Measurements from ENCODE around the gene EIF3F. TPM values are rescaled to one million over a fixed set of nuclear protein-coding genes. Genes with fewer than 3 reads are reported as not detected.

The EIF3F gene
- total and polyA plus RNA-seq, 9 of the 15 experiments (the other 6 are each of a cell fraction or from before 2014, with no cell fraction given), result 50.1 to 259 (median 135) TPM

- H3K4me2 ChIP-seq (ENCODE audit: insufficient read depth, low read length), result no peak overlapping the region
Observed at GRCh38 chr11:8032576-8033304, 45.6 kb downstream of the EIF3F start.

More at GRCh38 chr11:8032576-8033304, 45.6 kb downstream of the EIF3F start:
- POLR2A ChIA-PET, result interaction anchor here (0.6 to 1.4 kb wide), 4 partner anchors 10 to 1418 kb away, joined by 3 to 4 read pairs (median 4); no protein-coding TSS in a partner anchor
- H3K9ac ChIP-seq (ENCODE audit: insufficient read depth in 1 of 2, low read depth in 2 of 2, low read length in 2 of 2), result 0 out of 4 replicates have a peak overlapping the region, but pooled peaks of 1 of the 2 experiments have one; percentile 3
- CTCF ChIA-PET (ENCODE audit: low intra/inter-chr PET ratio), result interaction anchor here (1.1 to 2.5 kb wide), 5 partner anchors 38 to 67 kb away, joined by 4 to 16 read pairs (median 6); no protein-coding TSS in a partner anchor
- no peak for DNase-seq (ENCODE audit: extremely low read depth in 1 of 4, low spot score in 3 of 4)
- H3K27ac ChIP-seq (ENCODE audit: extremely low read depth, low read depth, low read length), result no peak overlapping the region
- no peaks in the 10 kb centered on the region for H3K36me3 ChIP-seq (ENCODE audit: control insufficient read depth, insufficient read depth, low read length)
- H3K4me3 ChIP-seq, result no peak overlapping the region
- H3K9me1 ChIP-seq (ENCODE audit: control insufficient read depth, insufficient read depth, low read length), result no peaks in the 10 kb centered on the region
- no peak for TF ChIP-seq MCM3 (IDR thresholded peaks at IDR 0.05)
- 0 out of 2 replicates have a peak, but pooled peaks have one; percentile 40 for TF ChIP-seq DEAF1 (CRISPR knock-in tag; IDR thresholded peaks at IDR 0.05)
- H3K4me1 ChIP-seq (replicated peaks in 1 of 2; ENCODE audit: control insufficient read depth in 2 of 2, insufficient read depth in 2 of 2, low read length in 2 of 2), result no peaks in the 10 kb centered on the region; a peak in 2 of 5 replicates
- no TSS peak for BruUV-seq (replicated peaks)
- 7% methylated on average over 14 of the region's 20 CpGs for WGBS (ENCODE audit: insufficient coverage, low coverage, missing lambda C conversion rate)
- no peaks in the 10 kb centered on the region for H3K9me3 ChIP-seq (replicated peaks; ENCODE audit: control insufficient read depth, insufficient read depth, low read depth, low read length)
- in situ Hi-C loops (cut with MboI) (no loop called here), intact Hi-C loops (cut with micrococcal nuclease) (loop anchor here (2.0 to 5.0 kb wide), 3 partner anchors 26 to 66 kb away; no protein-coding TSS in a partner anchor)
- 0 out of 2 replicates have a peak overlapping the region, but pooled peaks have one; percentile 21 for H2AFZ ChIP-seq (ENCODE audit: low read depth, low read length)
- ATAC-seq, result peak; percentile 11; the same call in 2 of the 3 replicates
- no peak for FAIRE-seq
- peaks cover 14 to 49% of the 10 kb centered on the region in 2 experiments; a peak in 4 of 5 replicates for H3K27me3 ChIP-seq (ENCODE audit: control insufficient read depth in 2 of 2, insufficient read depth in 2 of 2, low read length in 2 of 2)
- H3K79me2 ChIP-seq (ENCODE audit: control insufficient read depth, insufficient read depth, low read length), result no peaks in the 10 kb centered on the region
- H4K20me1 ChIP-seq (replicated peaks; ENCODE audit: control insufficient read depth, insufficient read depth, low read length), result peaks cover 12% of the 10 kb centered on the region

All from K562 (cell line).